Measurements from ENCODE around the gene KCND3. TPM values are rescaled to one million over a fixed set of nuclear protein-coding genes. Genes with fewer than 3 reads are reported as not detected.
"Not testable (repeated sequence)": the region's sequence is repeated elsewhere in the genome, so short reads cannot be mapped to it uniquely, and the experiment has no call there.

Gene KCND3
- total RNA-seq, 3 donors from 2014 or later: not detected

DNA sequence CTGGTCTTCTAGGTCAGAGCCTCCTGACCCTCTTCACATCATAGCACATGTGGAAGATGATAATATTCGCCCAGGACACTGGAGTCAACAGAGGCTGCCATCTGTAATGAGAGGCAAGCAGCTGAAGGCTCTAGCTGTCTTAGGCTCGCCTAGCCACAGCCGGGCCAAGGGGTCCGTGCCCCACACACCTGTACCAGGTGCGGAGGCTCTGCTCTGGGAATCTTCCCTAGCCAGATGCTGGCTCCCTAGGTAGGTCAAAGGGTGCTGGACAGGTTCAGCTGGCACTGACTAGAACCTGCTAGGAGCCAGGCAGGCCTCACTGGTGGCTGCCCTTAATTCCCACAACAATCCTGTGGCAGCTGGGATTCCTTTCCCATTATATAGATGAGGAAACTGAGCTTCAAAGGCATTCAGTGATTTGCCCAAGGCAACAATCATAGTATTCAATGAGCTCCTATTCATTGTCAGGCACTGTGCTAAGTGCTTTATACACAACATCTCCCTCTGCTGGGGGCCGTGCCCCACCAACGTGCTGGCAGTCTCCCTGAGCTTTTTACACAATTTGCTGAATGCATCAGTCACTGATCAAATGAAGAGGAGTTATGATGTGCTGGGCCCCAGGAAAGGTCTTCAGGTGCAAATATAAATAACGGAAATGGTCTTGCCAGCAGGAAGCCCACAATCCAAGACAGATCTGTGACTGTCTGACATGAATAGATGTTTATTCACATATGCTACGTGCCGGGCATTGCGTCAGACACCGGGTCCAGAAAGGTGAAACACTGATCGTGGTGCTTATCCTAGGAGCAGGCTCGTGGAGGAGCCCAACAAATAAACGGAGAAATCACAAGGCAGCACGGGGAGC is 175.8 kb downstream of the KCND3 start:
- H3K4me1 Mint-ChIP-seq (ENCODE audit: low read depth): no peaks in the 10 kb centered on the region

DNA sequence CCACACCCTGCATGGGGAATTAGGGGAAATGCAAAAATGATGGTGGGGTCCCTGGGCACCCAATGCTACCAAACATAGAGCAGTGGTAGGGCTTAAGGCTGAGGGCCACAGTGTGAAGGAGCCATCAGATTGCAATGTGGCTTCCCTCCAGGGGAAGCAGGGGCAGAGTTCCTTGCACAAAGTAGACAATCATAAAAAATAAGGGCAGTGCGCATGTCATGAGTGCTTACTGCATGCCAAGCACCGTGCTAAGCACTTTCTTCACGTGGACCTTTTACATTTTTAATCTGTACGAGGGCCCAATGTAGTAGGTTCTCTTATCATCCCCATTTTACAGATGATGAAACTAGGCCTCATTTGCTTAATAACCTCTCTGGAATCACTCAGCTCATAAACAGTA is 177.2 kb downstream of the KCND3 start:
- no peaks in the 10 kb centered on the region for H3K9me3 Mint-ChIP-seq
- no peaks in the 10 kb centered on the region for H3K27me3 Mint-ChIP-seq (ENCODE audit: low read depth)
- no peak overlapping the region for H3K4me3 Mint-ChIP-seq
- no peak for DNase-seq
- no peak for ATAC-seq
- no peaks in the 10 kb centered on the region for H3K36me3 Mint-ChIP-seq (ENCODE audit: insufficient read depth)
- H3K4me1 Mint-ChIP-seq (ENCODE audit: low read depth): no peaks in the 10 kb centered on the region

More for the DNA sequence above, 175.8 kb downstream of the KCND3 start:
- H3K36me3 Mint-ChIP-seq (ENCODE audit: insufficient read depth): no peaks in the 10 kb centered on the region
- no peaks in the 10 kb centered on the region for H3K9me3 Mint-ChIP-seq
- no peaks in the 10 kb centered on the region for H3K27me3 Mint-ChIP-seq (ENCODE audit: low read depth)
- no peak for DNase-seq
- H3K4me3 Mint-ChIP-seq: no peak overlapping the region
- ATAC-seq: no peak

DNA sequence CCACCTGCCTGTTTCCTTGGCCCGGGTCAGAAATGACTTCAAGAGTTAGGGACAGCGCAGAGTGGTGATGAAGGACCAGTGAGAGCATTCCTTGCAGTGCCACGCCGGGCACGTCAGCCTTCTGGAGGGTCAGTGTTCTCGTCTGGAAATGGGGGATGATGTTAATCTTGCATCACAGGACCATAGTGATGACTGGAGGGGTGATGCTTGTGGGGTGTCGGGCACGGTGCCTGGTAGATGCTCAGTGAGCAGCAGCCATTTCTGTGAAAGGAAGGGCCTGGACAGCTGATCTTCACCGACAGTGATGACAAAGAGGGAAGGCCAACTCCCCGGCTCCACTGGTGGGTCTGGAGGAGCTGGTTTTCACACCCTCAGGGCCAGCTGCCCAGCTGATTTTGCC is 177.6 kb downstream of the KCND3 start:
- no peak for ATAC-seq
- H3K4me1 Mint-ChIP-seq (ENCODE audit: low read depth): no peaks in the 10 kb centered on the region
- no peak overlapping the region for H3K4me3 Mint-ChIP-seq
- no peaks in the 10 kb centered on the region for H3K9me3 Mint-ChIP-seq
- no peak for DNase-seq
- no peaks in the 10 kb centered on the region for H3K27me3 Mint-ChIP-seq (ENCODE audit: low read depth)
- H3K36me3 Mint-ChIP-seq (ENCODE audit: insufficient read depth): no peaks in the 10 kb centered on the region

DNA sequence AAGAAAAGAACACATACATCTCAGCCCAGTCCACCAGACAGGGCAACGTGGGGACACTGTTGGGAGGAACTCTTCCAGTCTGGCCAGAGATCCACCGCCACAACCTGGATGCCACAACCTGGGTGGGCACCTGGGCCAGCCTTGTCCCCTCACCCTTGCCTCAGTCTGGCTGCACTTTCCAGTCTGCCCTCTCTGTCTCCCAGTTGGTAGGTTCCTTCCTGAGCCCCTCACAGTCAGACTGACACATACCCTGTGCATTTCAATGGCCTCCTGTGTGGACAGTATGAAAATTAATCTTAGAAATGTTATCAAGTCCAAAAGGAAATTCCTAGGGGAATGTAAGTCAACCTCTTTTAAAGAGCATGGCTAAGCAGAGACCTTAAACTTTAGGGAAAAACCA is 184.2 kb downstream of the KCND3 start:
- no peaks in the 10 kb centered on the region for H3K9me3 Mint-ChIP-seq
- no peak overlapping the region for H3K4me3 Mint-ChIP-seq
- ATAC-seq: no peak
- no peaks in the 10 kb centered on the region for H3K27me3 Mint-ChIP-seq (ENCODE audit: low read depth)
- DNase-seq: no peak
- H3K36me3 Mint-ChIP-seq (ENCODE audit: insufficient read depth): no peaks in the 10 kb centered on the region
- H3K4me1 Mint-ChIP-seq (ENCODE audit: low read depth): no peaks in the 10 kb centered on the region

DNA sequence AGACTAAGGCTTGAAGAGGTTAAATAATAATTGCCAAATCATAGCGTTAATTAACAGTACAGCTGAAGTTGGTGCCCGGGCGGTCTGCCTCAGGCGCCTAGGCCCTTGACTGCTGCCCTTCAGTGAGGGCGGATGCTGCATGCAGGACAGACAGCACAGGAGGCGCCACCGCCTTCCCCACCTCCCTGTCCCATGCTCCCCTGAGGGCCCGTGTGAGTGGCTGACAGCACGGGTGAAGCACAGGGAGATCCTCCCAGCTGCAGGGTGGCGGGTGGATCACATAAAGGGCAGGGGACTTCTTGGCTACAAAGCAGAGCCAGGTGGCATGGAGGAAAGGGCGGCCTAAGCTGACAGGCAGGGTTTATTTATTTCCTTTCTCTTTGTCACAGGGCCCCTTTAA is 184.7 kb downstream of the KCND3 start:
- H3K9me3 Mint-ChIP-seq: no peaks in the 10 kb centered on the region
- DNase-seq: no peak
- H3K4me1 Mint-ChIP-seq (ENCODE audit: low read depth): no peaks in the 10 kb centered on the region
- no peaks in the 10 kb centered on the region for H3K36me3 Mint-ChIP-seq (ENCODE audit: insufficient read depth)
- no peak overlapping the region for H3K4me3 Mint-ChIP-seq
- no peaks in the 10 kb centered on the region for H3K27me3 Mint-ChIP-seq (ENCODE audit: low read depth)
- no peak for ATAC-seq

DNA sequence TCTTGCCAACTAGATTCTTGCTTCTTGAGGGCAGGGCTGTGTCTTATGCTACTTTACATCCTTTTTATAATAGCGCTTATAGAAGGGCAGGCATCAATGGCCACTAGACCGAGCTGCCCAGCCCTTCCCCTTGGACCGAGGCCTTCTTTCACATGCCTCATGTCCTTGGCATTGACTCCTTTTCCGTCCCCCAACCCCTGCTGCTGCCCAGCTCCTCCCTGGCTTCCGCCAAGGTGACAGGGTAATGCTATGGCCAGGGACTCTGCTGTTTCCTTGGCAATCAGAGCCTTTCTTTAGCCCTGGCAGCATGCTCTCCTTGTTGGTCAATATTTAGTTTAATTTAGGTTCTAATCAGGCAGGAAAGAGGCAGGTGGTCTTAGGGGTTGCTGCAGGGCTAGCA is 185.5 kb downstream of the KCND3 start:
- Mint-ChIP-seq H3K36me3 (ENCODE audit: insufficient read depth) (peaks cover 2% of the 10 kb centered on the region), H3K4me1 (ENCODE audit: low read depth) (no peaks in the 10 kb centered on the region), H3K4me3 (no peak overlapping the region), H3K9me3 (peaks cover 2% of the 10 kb centered on the region), H3K27me3 (ENCODE audit: low read depth) (no peaks in the 10 kb centered on the region)
- DNase-seq (no peak), ATAC-seq (no peak)

DNA sequence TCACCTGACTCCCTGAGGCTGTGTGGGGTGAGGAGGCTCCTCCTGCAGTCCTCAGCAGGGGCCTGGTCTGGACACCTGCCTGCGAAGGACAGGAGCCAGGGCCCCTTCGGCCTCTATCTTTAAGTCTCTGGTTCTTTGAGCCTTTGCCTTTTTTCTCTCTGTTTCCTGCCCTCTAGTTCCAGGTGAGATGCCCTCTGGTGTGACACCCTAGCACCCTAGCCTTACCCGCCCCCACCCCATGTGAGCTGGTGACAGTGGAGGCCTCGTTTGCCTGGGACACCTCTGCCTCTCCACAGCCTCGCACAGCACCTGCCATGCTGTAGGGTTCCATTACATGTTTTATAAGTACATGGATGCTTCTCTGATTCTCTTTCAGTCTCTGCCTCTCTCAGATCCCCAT is 186.5 kb downstream of the KCND3 start:
- Mint-ChIP-seq H3K4me3 (no peak overlapping the region), H3K4me1 (ENCODE audit: low read depth) (no peaks in the 10 kb centered on the region), H3K27me3 (ENCODE audit: low read depth) (no peaks in the 10 kb centered on the region), H3K36me3 (ENCODE audit: insufficient read depth) (peaks cover 2% of the 10 kb centered on the region), H3K9me3 (peaks cover 2% of the 10 kb centered on the region)
- no peak for ATAC-seq
- no peak for DNase-seq

DNA sequence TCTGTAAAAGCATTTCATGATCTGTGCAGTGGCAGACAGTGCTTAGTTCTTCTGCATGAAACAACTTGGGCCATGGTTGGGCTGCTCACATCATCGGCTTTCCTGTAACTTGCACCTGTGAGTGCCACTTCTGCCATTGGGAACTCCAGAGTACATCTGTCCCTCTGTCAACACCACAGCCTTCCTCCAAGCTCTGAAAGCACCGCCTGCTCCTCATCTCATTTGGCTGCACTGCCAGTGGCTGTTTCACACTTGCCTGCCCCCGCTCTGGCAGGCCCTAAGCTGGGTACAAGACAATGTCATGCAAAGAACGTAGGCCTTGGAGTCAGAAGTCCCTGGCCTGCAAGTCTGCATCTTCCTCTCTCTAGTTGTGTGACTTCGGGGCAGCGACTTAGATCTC is 187.4 kb downstream of the KCND3 start:
- Mint-ChIP-seq H3K4me3 (no peak overlapping the region), H3K4me1 (ENCODE audit: low read depth) (no peaks in the 10 kb centered on the region), H3K9me3 (peaks cover 2% of the 10 kb centered on the region), H3K36me3 (ENCODE audit: insufficient read depth) (peaks cover 2% of the 10 kb centered on the region), H3K27me3 (ENCODE audit: low read depth) (no peaks in the 10 kb centered on the region)
- ATAC-seq (no peak), DNase-seq (no peak)

DNA sequence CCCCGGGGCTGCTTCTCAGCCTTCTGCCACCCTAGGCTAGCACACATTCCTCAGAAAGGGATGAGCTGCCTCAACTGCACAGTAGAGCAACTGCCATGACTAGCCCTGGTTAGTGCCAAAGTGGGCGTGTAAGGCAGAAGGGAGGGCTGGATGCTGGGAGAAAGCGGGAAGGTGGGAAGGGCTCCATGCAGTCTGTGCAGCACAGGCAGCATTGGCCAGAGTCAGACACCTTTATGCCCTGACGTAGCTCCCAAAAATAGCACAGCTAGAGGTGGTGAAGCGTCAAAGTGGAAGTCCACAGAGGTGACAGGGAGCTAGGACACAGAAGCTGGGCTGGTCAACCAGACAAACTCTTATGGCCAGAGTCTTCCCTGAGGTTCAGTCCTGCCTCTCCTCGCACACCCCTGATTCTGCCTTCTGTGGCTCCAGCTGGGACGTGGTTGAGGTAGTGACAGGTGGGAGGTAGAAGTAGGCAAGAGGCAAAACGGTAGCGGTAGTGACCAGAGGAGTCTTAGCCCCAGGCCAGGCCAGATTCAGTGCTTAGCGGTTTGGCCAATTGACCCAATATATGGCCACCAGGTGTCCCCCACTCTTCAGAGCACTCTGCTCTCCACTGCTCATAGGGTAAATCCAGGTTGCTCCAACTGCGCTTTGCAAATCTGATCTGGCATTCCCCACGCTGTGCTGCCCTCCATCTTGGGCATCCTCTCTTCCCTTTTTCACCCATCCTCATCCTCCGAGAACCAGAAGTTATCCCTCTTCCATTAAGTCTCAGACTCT is 188.2 kb downstream of the KCND3 start:
- Mint-ChIP-seq H3K9me3 (peaks cover 2% of the 10 kb centered on the region), H3K4me1 (ENCODE audit: low read depth) (no peaks in the 10 kb centered on the region), H3K4me3 (no peak overlapping the region), H3K27me3 (ENCODE audit: low read depth) (no peaks in the 10 kb centered on the region), H3K36me3 (ENCODE audit: insufficient read depth) (peaks cover 2% of the 10 kb centered on the region)
- DNase-seq (no peak), ATAC-seq (no peak)

DNA sequence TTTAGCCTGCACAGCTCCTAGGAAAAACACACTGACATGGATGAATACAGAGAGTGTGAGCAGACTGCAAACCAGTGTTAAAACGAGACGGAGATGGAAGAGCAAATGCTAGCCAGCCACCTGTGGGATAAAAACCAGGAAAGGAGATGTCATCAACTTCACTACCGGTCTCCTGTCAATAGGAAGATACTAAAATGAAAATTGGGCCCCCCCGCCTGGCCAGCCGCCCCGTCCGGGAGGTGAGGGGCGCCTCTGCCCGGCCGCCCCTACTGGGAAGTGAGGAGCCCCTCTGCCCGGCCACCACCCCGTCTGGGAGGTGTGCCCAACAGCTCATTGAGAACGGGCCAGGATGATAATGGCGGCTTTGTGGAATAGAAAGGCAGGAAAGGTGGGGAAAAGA is 189.7 kb downstream of the KCND3 start:
- not testable (repeated sequence) for H3K4me3 Mint-ChIP-seq; H3K4me1 Mint-ChIP-seq (ENCODE audit: low read depth); ATAC-seq; H3K9me3 Mint-ChIP-seq; H3K36me3 Mint-ChIP-seq (ENCODE audit: insufficient read depth); H3K27me3 Mint-ChIP-seq (ENCODE audit: low read depth); DNase-seq

DNA sequence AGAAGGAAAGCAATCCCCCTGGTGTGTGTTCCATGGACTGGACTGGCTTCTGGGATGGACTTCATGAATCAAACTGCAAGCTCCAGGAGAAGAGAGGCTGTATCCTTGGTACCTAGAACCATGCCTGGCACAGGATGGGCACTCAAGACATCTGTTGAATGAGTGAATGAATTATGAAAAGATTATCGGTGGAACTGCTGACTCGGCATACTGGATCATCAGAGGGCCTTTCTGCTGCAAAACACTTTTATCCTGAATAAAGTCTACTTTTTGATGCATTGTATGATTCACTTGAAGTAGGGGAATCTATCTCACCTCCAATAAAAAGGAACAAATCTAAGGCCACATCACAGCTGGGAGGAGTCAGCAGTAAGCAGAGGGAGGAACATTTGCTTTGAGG is 190.9 kb downstream of the KCND3 start:
- Mint-ChIP-seq H3K4me3 (no peak overlapping the region), H3K36me3 (ENCODE audit: insufficient read depth) (peaks cover 2% of the 10 kb centered on the region), H3K4me1 (ENCODE audit: low read depth) (no peaks in the 10 kb centered on the region), H3K9me3 (peaks cover 2% of the 10 kb centered on the region), H3K27me3 (ENCODE audit: low read depth) (peaks cover under 1% of the 10 kb centered on the region)
- no peak for ATAC-seq
- no peak for DNase-seq

DNA sequence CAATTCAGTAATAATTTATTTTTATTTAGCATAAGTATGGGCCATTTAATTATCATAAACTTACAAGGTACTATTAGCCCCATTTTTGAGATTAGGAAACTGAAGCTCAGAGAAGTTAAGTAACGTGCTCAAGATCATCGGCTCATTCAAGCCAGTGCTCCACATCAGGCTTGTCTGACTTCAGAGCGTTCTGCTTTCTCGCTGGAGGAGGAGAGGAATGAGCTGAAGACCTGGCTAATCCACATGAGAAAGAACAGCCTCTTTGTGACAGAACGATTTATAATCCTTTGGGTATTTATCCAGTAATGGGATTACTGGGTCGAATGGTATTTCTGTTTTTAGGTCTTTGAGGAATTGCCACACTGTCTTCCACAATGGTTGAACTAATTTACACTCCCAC is 194.1 kb downstream of the KCND3 start:
- Mint-ChIP-seq H3K9me3 (peaks cover 2% of the 10 kb centered on the region), H3K4me1 (ENCODE audit: low read depth) (no peaks in the 10 kb centered on the region), H3K27me3 (ENCODE audit: low read depth) (peaks cover 12% of the 10 kb centered on the region), H3K4me3 (no peak overlapping the region), H3K36me3 (ENCODE audit: insufficient read depth) (peaks cover 2% of the 10 kb centered on the region)
- no peak for DNase-seq
- no peak for ATAC-seq

DNA sequence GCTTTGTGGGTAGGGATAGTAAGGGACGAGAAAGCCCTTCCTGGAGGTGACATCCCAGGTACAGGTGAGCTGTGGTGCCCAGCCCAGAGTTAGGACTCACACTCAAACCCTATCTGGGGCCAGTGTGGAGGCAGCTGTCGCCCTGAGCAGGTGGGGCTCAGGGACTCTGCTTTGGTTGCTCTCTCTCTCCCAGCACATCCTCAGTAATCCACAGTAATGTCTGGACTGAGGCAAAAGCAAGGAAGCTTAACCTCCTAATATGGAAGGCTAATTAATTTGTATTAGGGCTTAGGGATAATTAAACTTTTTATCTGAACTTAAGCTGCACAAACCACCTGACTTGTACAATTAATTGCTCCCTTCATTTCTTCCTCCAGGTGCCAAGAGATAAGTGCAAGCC is 195.5 kb downstream of the KCND3 start:
- Mint-ChIP-seq H3K4me1 (ENCODE audit: low read depth) (no peaks in the 10 kb centered on the region), H3K27me3 (ENCODE audit: low read depth) (peaks cover 12% of the 10 kb centered on the region), H3K36me3 (ENCODE audit: insufficient read depth) (no peaks in the 10 kb centered on the region), H3K9me3 (no peaks in the 10 kb centered on the region), H3K4me3 (no peak overlapping the region)
- ATAC-seq (no peak), DNase-seq (no peak)

DNA sequence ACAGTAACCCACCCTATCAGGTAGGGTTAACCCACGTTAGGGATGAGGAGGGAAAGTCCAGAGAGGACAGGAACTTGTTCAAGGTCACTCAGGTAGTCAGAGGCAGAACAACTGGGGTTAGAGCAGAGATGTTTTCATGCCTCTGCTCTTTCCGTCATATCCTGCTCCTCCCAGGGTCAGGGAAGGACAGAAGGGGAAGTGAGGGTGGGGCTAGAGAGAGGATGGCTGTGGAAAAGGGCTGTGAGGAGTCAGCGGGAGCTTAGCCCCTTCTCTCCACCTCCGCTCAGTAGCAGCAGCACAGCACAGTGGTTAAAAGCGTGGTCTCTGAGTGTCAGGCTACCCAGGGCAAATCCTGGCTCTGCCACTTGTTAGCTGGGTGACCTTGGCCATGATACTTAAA is 197.2 kb downstream of the KCND3 start:
- DNase-seq (no peak), ATAC-seq (no peak)
- H3K9me3 Mint-ChIP-seq: no peaks in the 10 kb centered on the region
- no peaks in the 10 kb centered on the region for H3K4me1 Mint-ChIP-seq (ENCODE audit: low read depth)
- no peaks in the 10 kb centered on the region for H3K36me3 Mint-ChIP-seq (ENCODE audit: insufficient read depth)
- peaks cover 12% of the 10 kb centered on the region for H3K27me3 Mint-ChIP-seq (ENCODE audit: low read depth)
- H3K4me3 Mint-ChIP-seq: no peak overlapping the region

DNA sequence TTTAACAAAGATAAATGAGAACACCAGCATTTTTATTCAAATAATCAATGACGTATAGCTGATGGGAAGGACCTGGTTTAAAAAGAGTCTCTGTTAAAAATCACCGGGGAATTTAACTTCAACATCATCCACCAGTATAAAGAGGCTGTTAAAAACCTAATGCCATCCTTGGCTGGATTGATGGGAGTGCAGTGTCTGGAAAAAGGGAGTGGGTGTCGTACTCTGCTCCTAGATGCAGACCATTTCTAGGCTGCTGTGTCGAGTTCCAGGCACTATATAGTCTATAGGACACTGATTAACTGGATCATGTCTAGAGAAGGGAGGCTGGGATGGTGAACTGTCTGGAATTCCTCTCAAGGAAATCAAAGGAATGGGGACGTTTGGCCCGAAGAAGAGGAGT is 197.7 kb downstream of the KCND3 start:
- ATAC-seq (no peak), DNase-seq (no peak)
- no peaks in the 10 kb centered on the region for H3K36me3 Mint-ChIP-seq (ENCODE audit: insufficient read depth)
- no peak overlapping the region for H3K4me3 Mint-ChIP-seq
- H3K4me1 Mint-ChIP-seq (ENCODE audit: low read depth): no peaks in the 10 kb centered on the region
- H3K27me3 Mint-ChIP-seq (ENCODE audit: low read depth): peaks cover 12% of the 10 kb centered on the region
- no peaks in the 10 kb centered on the region for H3K9me3 Mint-ChIP-seq

Data from activated T-cell treated with anti-CD3 and anti-CD28 coated beads, Interleukin-2, amount 50 U/mL, for 4 hours (primary cell).